ENCODE measurements around the gene PLEKHA6. TPM values are rescaled to one million over a fixed set of nuclear protein-coding genes. Genes with fewer than 3 reads are reported as not detected.

PLEKHA6 gene
- total RNA-seq, 1 experiment from 2014 or later, result 2.1 TPM

DNA sequence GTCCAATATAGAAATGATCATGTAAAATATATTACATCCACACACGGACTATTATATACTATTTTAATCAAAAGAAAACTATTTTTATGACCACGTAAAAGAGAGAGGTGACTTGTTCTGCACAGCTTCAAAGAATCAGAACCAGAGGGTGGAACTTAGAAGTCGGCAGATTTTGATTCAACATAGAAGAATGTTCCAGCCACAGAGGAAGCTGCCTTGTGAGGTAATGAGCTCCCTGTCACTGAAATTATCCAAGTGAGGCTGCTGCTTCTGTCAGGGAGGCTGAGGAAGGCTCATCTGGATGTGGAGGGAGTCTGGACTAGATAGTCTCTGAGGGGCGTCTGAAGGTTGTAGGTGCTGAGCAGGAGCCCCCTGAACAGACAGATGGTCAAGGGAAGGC, 2.7 kb downstream of the PLEKHA6 start:
- Histone ChIP-seq H2BK20ac (ENCODE audit: low read depth, low read length, poor library complexity, severe bottlenecking) (no peak overlapping the region), H3K23ac (ENCODE audit: insufficient read length, low read depth, low read length) (no peak overlapping the region), H4K20me1 (ENCODE audit: control insufficient read depth, insufficient read depth, insufficient read length) (no peaks in the 10 kb centered on the region), H3K9ac (ENCODE audit: extremely low read depth, insufficient read length, low read length) (no peak overlapping the region), H3K79me1 (ENCODE audit: insufficient read depth, low read depth, low read length, poor library complexity, severe bottlenecking) (no peaks in the 10 kb centered on the region), H3K14ac (ENCODE audit: insufficient read depth, low read length) (no peak overlapping the region), H2BK120ac (ENCODE audit: low read depth, low read length, poor library complexity, severe bottlenecking) (no peak overlapping the region), H3K9me3 (ENCODE audit: control insufficient read depth, low read depth, low read length) (no peaks in the 10 kb centered on the region), H3K27ac (ENCODE audit: insufficient read length, low read depth, low read length) (no peak overlapping the region), H2BK15ac (ENCODE audit: low read depth, low read length) (no peak overlapping the region), H3K79me2 (ENCODE audit: insufficient read depth, low read length) (no peaks in the 10 kb centered on the region), H3K18ac (ENCODE audit: insufficient read length, low read depth, low read length) (no peak overlapping the region), H3K23me2 (ENCODE audit: insufficient read length, low read depth, low read length, poor library complexity, severe bottlenecking) (no peaks in the 10 kb centered on the region), H4K91ac (ENCODE audit: insufficient read length, low read depth, low read length) (no peak overlapping the region), H3K4ac (ENCODE audit: low read depth, low read length) (no peak overlapping the region), H2AK5ac (ENCODE audit: insufficient read length, low read length) (no peak overlapping the region), H4K5ac (ENCODE audit: insufficient read length, low read depth, low read length) (no peak overlapping the region), H3K4me1 (ENCODE audit: insufficient read depth, low read length) (peaks cover 3% of the 10 kb centered on the region; the same call in 1 of the 2 replicates), H2BK12ac (ENCODE audit: insufficient read length, low read depth, low read length) (no peak overlapping the region), H2BK5ac (ENCODE audit: insufficient read length, low read length) (no peak overlapping the region), H3K4me2 (ENCODE audit: insufficient read depth, insufficient read length, low read length) (no peak overlapping the region), H2AFZ (ENCODE audit: low read length) (no peak overlapping the region), H3T11ph (ENCODE audit: low read length) (no peak overlapping the region), H4K8ac (replicated peaks; ENCODE audit: insufficient read length, low read depth, low read length) (no peak overlapping the region), H3K56ac (ENCODE audit: insufficient read length, low read depth, low read length) (no peak overlapping the region), H3K27me3 (ENCODE audit: insufficient read depth, low read length) (no peaks in the 10 kb centered on the region)
- no peak overlapping the region for H3K27ac Mint-ChIP-seq
- no CpG with 5 or more reads among the region's 4 CpGs for WGBS (ENCODE audit: extremely low coverage, insufficient read length, low lambda C conversion rate)
- DNase-seq, result no peak
- peaks cover 10% of the 10 kb centered on the region for H3K27me3 Mint-ChIP-seq (ENCODE audit: low read depth)
- H3K36me3 Mint-ChIP-seq (ENCODE audit: insufficient read depth in 1 of 3, low read depth in 3 of 3), result no peaks in the 10 kb centered on the region
- peaks cover 24 to 26% of the 10 kb centered on the region in 2 experiments for H3K4me1 Mint-ChIP-seq
- TF ChIP-seq, protein P1, sequence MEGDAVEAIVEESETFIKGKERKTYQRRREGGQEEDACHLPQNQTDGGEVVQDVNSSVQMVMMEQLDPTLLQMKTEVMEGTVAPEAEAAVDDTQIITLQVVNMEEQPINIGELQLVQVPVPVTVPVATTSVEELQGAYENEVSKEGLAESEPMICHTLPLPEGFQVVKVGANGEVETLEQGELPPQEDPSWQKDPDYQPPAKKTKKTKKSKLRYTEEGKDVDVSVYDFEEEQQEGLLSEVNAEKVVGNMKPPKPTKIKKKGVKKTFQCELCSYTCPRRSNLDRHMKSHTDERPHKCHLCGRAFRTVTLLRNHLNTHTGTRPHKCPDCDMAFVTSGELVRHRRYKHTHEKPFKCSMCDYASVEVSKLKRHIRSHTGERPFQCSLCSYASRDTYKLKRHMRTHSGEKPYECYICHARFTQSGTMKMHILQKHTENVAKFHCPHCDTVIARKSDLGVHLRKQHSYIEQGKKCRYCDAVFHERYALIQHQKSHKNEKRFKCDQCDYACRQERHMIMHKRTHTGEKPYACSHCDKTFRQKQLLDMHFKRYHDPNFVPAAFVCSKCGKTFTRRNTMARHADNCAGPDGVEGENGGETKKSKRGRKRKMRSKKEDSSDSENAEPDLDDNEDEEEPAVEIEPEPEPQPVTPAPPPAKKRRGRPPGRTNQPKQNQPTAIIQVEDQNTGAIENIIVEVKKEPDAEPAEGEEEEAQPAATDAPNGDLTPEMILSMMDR (conservative IDR thresholded peaks at IDR 0.05), result no peak
- no peaks in the 10 kb centered on the region for H3K9me3 Mint-ChIP-seq
- no peak overlapping the region for H3K4me3 Mint-ChIP-seq
